Stomach (tissue), 4 donors: Measurements from ENCODE around the gene STRIP1.

Experiments
- EP300 ChIP-seq: sonication (generic); formaldehyde crosslinking; IDR thresholded peaks from one replicate; pipeline ENCODE4 v1.6.1; 2017; ENCODE audit warnings: antibody characterized with exemption
- POLR2A ChIP-seq, 4 donors: fragments of 450-650 bp; IDR thresholded peaks; one replicate each; pipeline ENCODE4 v1.6.1; 2016; ENCODE audit warnings: antibody characterized with exemption in 4 of 4, control low read depth in 2 of 4, mild to moderate bottlenecking in 1 of 4, moderate library complexity in 1 of 4
- TF ChIP-seq, protein P1 (sequence below), 7 experiments: fragments of 450-650 bp in 4 of 7; fragments of 200-600 bp in 3 of 7; sonication (generic) in 3 of 7; IDR thresholded peaks; one replicate each; pipeline ENCODE4 v1.5.1; 2016 to 2019; ENCODE audit warnings: antibody characterized with exemption in 7 of 7, control low read depth in 2 of 7, mild to moderate bottlenecking in 1 of 7

DNA sequence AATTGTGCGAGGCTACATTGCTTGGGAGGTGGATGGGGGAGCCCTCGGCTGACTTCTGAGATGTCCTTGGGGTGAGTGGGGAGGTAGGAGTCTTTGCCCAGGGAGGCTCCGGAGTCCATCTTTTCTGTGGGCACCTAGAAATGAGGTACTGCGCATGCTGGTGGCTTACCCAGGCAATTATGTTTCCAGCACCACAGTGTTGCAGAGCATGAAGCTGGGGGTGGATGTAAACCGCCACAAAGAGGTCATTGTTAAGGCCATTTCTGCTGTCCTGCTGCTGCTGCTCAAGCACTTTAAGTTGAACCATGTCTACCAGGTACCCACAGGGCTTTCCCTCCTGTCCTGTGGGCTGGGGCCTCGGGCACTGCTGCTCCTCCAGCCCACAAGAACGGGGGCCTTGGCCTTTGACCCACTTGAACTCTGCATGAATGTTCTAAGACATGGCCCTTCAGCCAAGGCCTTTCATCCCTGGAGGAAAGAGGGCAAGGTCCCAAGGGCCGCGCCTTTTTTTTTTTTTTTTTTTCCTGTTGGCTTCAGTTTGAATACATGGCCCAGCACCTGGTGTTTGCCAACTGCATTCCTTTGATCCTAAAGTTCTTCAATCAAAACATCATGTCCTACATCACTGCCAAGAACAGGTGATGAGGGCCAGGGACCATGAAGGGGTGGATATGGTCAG, 14.6 kb downstream of the STRIP1 start:
- TF ChIP-seq, protein P1, sequence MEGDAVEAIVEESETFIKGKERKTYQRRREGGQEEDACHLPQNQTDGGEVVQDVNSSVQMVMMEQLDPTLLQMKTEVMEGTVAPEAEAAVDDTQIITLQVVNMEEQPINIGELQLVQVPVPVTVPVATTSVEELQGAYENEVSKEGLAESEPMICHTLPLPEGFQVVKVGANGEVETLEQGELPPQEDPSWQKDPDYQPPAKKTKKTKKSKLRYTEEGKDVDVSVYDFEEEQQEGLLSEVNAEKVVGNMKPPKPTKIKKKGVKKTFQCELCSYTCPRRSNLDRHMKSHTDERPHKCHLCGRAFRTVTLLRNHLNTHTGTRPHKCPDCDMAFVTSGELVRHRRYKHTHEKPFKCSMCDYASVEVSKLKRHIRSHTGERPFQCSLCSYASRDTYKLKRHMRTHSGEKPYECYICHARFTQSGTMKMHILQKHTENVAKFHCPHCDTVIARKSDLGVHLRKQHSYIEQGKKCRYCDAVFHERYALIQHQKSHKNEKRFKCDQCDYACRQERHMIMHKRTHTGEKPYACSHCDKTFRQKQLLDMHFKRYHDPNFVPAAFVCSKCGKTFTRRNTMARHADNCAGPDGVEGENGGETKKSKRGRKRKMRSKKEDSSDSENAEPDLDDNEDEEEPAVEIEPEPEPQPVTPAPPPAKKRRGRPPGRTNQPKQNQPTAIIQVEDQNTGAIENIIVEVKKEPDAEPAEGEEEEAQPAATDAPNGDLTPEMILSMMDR (IDR thresholded peaks at IDR 0.05) = no peak
- TF ChIP-seq POLR2A (IDR thresholded peaks at IDR 0.05) (no peak), EP300 (no peak)
